Pancreas (tissue), 10 donors: ENCODE data around the gene TNFRSF11A. TPM values are rescaled to one million over a fixed set of nuclear protein-coding genes. Genes with fewer than 3 reads are reported as not detected.
A peak's percentile ranks its signal among the peaks of the same experiment; 100 is the strongest.

Experiments used
- ATAC-seq, 4 donors: fragments of 200-7000 bp; cut with Tn5 transposase; one replicate each; pipeline versions ENCODE4 v1.8.0 to v1.9.1; 2020; ENCODE audit warnings: mild to moderate bottlenecking in 4 of 4, moderate library complexity in 4 of 4
- DNase-seq, 6 donors: peaks; one replicate each; pipeline ENCODE4 v3.0.0-alpha.2; 2020
- FAIRE-seq: peaks from 2 replicates; lab custom pipeline; 2012; peaks lifted over from hg19 to GRCh38; lab: Jason Lieb, UNC
- H3K27ac ChIP-seq, 4 donors: fragments of 200-600 bp; sonication (generic); 1 replicate in 3 of 4; 2 replicates in 1 of 4; pipeline versions ENCODE4 v1.5.0 to v1.8.0; 2020
- H3K27me3 ChIP-seq, 4 donors: fragments of 200-600 bp; one replicate each; pipeline ENCODE4 v1.8.0; 2021
- H3K36me3 ChIP-seq, 3 donors: fragments of 200-600 bp; sonication (generic) in 1 of 3; one replicate each; pipeline versions ENCODE4 v1.5.0 to v1.8.0; 2020 to 2021
- H3K4me1 ChIP-seq, 3 donors: fragments of 200-600 bp; one replicate each; pipeline ENCODE4 v1.8.0; 2021
- H3K4me3 ChIP-seq, 4 donors: fragments of 200-600 bp; sonication (generic) in 2 of 4; one replicate each; pipeline versions ENCODE4 v1.5.0 to v1.8.0; 2020 to 2021
- H3K9me3 ChIP-seq, 4 donors: fragments of 200-600 bp; one replicate each; pipeline ENCODE4 v1.8.0; 2021
- CTCF ChIP-seq, 4 donors: fragments of 200-600 bp; sonication (generic) in 3 of 4; IDR thresholded peaks; one replicate each; pipeline versions ENCODE4 v1.5.0 to v1.8.0; 2021; ENCODE audit warnings: antibody characterized with exemption in 4 of 4
- WGBS, 2 donors: extraction: QIAGEN DNeasy Blood & Tissue Kit; methylation state at CpG; one replicate each; pipeline ENCODE4 v1.1.7; 2013; 5-methylcytosine and 5-hydroxymethylcytosine counted together
- intact Hi-C, 3 donors: fragments of 100-400 bp; cut with DNase I; formaldehyde crosslinking; loops; one replicate each; pipeline versions ENCODE4 v1.11.1 to v1.14.2; 2022
- polyA plus RNA-seq, 2 donors: library from polyadenylated mRNA; stranded (reverse); fragments of 200-250 nt; gene quantifications; one replicate each; pipeline ENCODE4 v1.2.3, GENCODE V29; 2013
- total RNA-seq, 6 donors: library from RNA; stranded (reverse); fragmentation: NEBNext Ultra II Directional in 4 of 6; extraction: Animal tissue kit (Norgen Biotek cat#: 25700) in 4 of 6; gene quantifications; one replicate each; pipeline versions ENCODE4 v1.2.1 to v1.2.4, GENCODE V29; 2021 to 2023
- donor health status: healthy with polysubstance abuse.
- donor health status: DM: no; HTN: no; CAD: no; lungs with moderate emphysema.
- donor health status: DM: no; HTN: no; CAD: no.
- donor health status: control.
- donor health status: control.
- donor health status: Bipolar disorder and iron deficiency.
- donor health status: DM: yes; HTN: yes; CAD: no.
- donor health status: DM: no; HTN: no; CAD: no.
- donor health status: DM: no; HTN: no; CAD: no.
- donor health status: DM: yes; HTN: yes; CAD: no.

Gene TNFRSF11A
- total and polyA plus RNA-seq, 8 donors: 0.80 to 6.2 (median 2.8) TPM

- Histone ChIP-seq H3K27me3 (no peaks in the 10 kb centered on the region), H3K27ac (no peak overlapping the region), H3K4me3 (no peak overlapping the region), H3K36me3 (no peaks in the 10 kb centered on the region), H3K4me1 (no peaks in the 10 kb centered on the region), H3K9me3 (no peaks in the 10 kb centered on the region)
- DNase-seq (no peak), FAIRE-seq (no peak), ATAC-seq (no peak)
- 61 to 62% methylated on average over 4 of the region's 4 CpGs for WGBS, 2 donors
- intact Hi-C loops: no loop called here
- TF ChIP-seq CTCF (IDR thresholded peaks at IDR 0.05): no peak
Observed at GRCh38 chr18:62370366-62370765, 45.3 kb downstream of the TNFRSF11A start.

- no peak for TF ChIP-seq CTCF (IDR thresholded peaks at IDR 0.05)
- H3K27me3 ChIP-seq: no peaks in the 10 kb centered on the region
- intact Hi-C loops: no loop called here
- no peaks in the 10 kb centered on the region for H3K9me3 ChIP-seq
- no peaks in the 10 kb centered on the region for H3K36me3 ChIP-seq
- WGBS, 2 donors: 86 to 88% methylated on average over 10 of the region's 10 CpGs
- no peak overlapping the region for H3K4me3 ChIP-seq
- H3K4me1 ChIP-seq: no peaks in the 10 kb centered on the region
- DNase-seq (no peak), FAIRE-seq (no peak), ATAC-seq (no peak)
- no peak overlapping the region for H3K27ac ChIP-seq
Observed at GRCh38 chr18:62371436-62371835, 46.3 kb downstream of the TNFRSF11A start.

DNA sequence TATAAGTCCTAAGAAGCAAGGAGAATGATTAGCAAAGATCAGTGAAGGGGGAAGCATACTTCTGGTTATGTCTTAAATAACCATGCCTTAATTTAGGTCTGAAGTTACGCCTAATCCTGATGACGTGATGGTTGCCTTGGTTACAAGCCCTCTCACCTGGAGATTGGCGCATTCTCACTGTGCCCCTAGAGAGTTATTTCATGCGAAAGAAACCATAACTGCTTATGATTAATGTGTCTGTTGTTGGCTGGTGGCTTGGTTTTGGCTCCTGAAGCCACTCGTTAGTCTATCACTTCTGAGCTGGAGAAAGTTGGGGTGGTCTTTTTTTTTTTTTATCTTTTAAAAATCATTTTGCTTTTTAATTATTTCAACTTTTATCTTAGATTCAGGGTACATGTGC, 47.0 kb downstream of the TNFRSF11A start:
- WGBS, 2 donors: 73 to 74% methylated on average over 5 of the region's 5 CpGs
- no peak for FAIRE-seq
- ATAC-seq: peak in 3 of 4 donors; percentile 14 to 76 (median 67)
- TF ChIP-seq CTCF (IDR thresholded peaks at IDR 0.05): no peak
- no peak overlapping the region for H3K27ac ChIP-seq
- no peak for DNase-seq
- H3K9me3 ChIP-seq: no peaks in the 10 kb centered on the region
- intact Hi-C loops: no loop called here
- H3K4me1 ChIP-seq: no peaks in the 10 kb centered on the region
- no peaks in the 10 kb centered on the region for H3K36me3 ChIP-seq
- no peak overlapping the region for H3K4me3 ChIP-seq
- H3K27me3 ChIP-seq: no peaks in the 10 kb centered on the region

GRCh38 chr18:62372882-62373281, 47.8 kb downstream of the TNFRSF11A start:
- H3K36me3 ChIP-seq: no peaks in the 10 kb centered on the region
- WGBS, 2 donors: 77 to 80% methylated on average over 4 of the region's 4 CpGs
- intact Hi-C loops: no loop called here
- H3K9me3 ChIP-seq: no peaks in the 10 kb centered on the region
- H3K4me1 ChIP-seq: no peaks in the 10 kb centered on the region
- DNase-seq: no peak
- no peaks in the 10 kb centered on the region for H3K27me3 ChIP-seq
- no peak for FAIRE-seq
- H3K4me3 ChIP-seq: no peak overlapping the region
- TF ChIP-seq CTCF (IDR thresholded peaks at IDR 0.05): no peak
- no peak overlapping the region for H3K27ac ChIP-seq
- no peak for ATAC-seq

- ATAC-seq (peak in 1 of 4 donors; percentile 26), FAIRE-seq (no peak), DNase-seq (no peak)
- 32 to 59% methylated on average over 1 of the region's 1 CpG for WGBS, 2 donors
- intact Hi-C loops: no loop called here
- no peak for TF ChIP-seq CTCF (IDR thresholded peaks at IDR 0.05)
- Histone ChIP-seq H3K27me3 (no peaks in the 10 kb centered on the region), H3K4me3 (no peak overlapping the region), H3K9me3 (no peaks in the 10 kb centered on the region), H3K4me1 (no peaks in the 10 kb centered on the region), H3K36me3 (no peaks in the 10 kb centered on the region), H3K27ac (no peak overlapping the region)
Observed at GRCh38 chr18:62374410-62374965, 49.4 kb downstream of the TNFRSF11A start.
